NOMO-1 treated with dmso at 0.1 percent for 144 hours (cell line): ENCODE results near the gene ABHD2.
"Not testable (repeated sequence)": the region's sequence is repeated elsewhere in the genome, so short reads cannot be mapped to it uniquely, and the experiment has no call there.

Experiments used
- DNase-seq: peaks from one replicate; lab custom pipeline; 2025; ENCODE audit not compliant: unreplicated experiment; lab: John Stamatoyannopoulos, UW

ABHD2 gene

GRCh38 chr15:89087830-89088604 is at the start of gene ABHD2:
TSS of gene ABHD2 (plus strand) at chr15:89088456. CDS start at chr15:89116328, 27,872 bp downstream.
- DNase-seq, result peak; percentile 100

- no peak for DNase-seq
These were observed 49.1 kb upstream of the ABHD2 start for GRCh38 chr15:89039142-89039541.

- DNase-seq, result no peak
These were observed 46.7 kb upstream of the ABHD2 start for GRCh38 chr15:89041507-89041906.

- no peak for DNase-seq
These were observed 45.9 kb upstream of the ABHD2 start for GRCh38 chr15:89042387-89042786.

GRCh38 chr15:89043031-89044002 is 44.9 kb upstream of the ABHD2 start:
- DNase-seq, result no peak

GRCh38 chr15:89049016-89049666 is 39.1 kb upstream of the ABHD2 start:
- DNase-seq, result not testable (repeated sequence)

- no peak for DNase-seq
These were observed 36.4 kb upstream of the ABHD2 start for GRCh38 chr15:89051875-89052274.

GRCh38 chr15:89052474-89052873 is 35.8 kb upstream of the ABHD2 start:
- DNase-seq, result no peak

GRCh38 chr15:89054873-89055272 is 33.4 kb upstream of the ABHD2 start:
- no peak for DNase-seq

GRCh38 chr15:89057506-89058133 is 30.6 kb upstream of the ABHD2 start:
- DNase-seq, result peak; percentile 25

GRCh38 chr15:89058376-89058775 is 29.9 kb upstream of the ABHD2 start:
- no peak for DNase-seq

GRCh38 chr15:89058876-89059405 is 29.3 kb upstream of the ABHD2 start:
- no peak for DNase-seq

- DNase-seq, result no peak
These were observed 22.0 kb upstream of the ABHD2 start for GRCh38 chr15:89066280-89066679.

GRCh38 chr15:89067751-89068150 is 20.5 kb upstream of the ABHD2 start:
- DNase-seq, result no peak

GRCh38 chr15:89068325-89068784 is 19.9 kb upstream of the ABHD2 start:
- peak; percentile 57 for DNase-seq

- peak; percentile 86 for DNase-seq
These were observed 17.8 kb upstream of the ABHD2 start for GRCh38 chr15:89070197-89071124.

GRCh38 chr15:89071471-89071870 is 16.8 kb upstream of the ABHD2 start:
- DNase-seq, result no peak

- no peak for DNase-seq
These were observed 15.9 kb upstream of the ABHD2 start for GRCh38 chr15:89072277-89072869.

GRCh38 chr15:89074402-89075012 is 13.7 kb upstream of the ABHD2 start:
- DNase-seq, result no peak
